Brain microvascular endothelial cell (primary cell): ENCODE results near the gene TMCC2.

Experiments
- DNase-seq: peaks from one replicate; pipeline ENCODE4 v3.0.0-alpha.2; 2020
- H3K27ac ChIP-seq: fragments of 250-450 bp; sonication (Bioruptor Pico); 2 replicates; pipeline ENCODE4 v1.5.1; 2020; ENCODE audit warnings: mild to moderate bottlenecking, moderate library complexity
- H3K27me3 ChIP-seq: fragments of 250-450 bp; sonication (Bioruptor Pico); replicated peaks from 2 replicates; pipeline ENCODE4 v1.5.1; 2020; ENCODE audit warnings: mild to moderate bottlenecking
- H3K36me3 ChIP-seq: fragments of 250-450 bp; sonication (Bioruptor Pico); replicated peaks from 2 replicates; pipeline ENCODE4 v1.5.1; 2020; ENCODE audit warnings: mild to moderate bottlenecking
- H3K4me3 ChIP-seq: 2 replicates; pipeline ENCODE4 v1.5.1; 2011; ENCODE audit warnings: low read depth, mild to moderate bottlenecking, control low read depth, low read length, moderate library complexity
- in situ Hi-C: cut with HindIII; loops from 2 replicates; pipeline ENCODE4 v1.10.0; 2017; ENCODE audit warnings: low sequenced_read_pairs, low pct_ligation_motif_present
- TF ChIP-seq, protein P1 (sequence below): IDR thresholded peaks from 2 replicates; pipeline ENCODE4 v1.5.1; 2011; ENCODE audit warnings: low read depth, mild to moderate bottlenecking, moderate library complexity, low read length, control low read depth, inconsistent platforms; ENCODE audit errors: missing control alignments

The TMCC2 gene

GRCh38 chr1:205228093-205228521 is 361 bp downstream of the TMCC2 start:
- TF ChIP-seq, protein P1, sequence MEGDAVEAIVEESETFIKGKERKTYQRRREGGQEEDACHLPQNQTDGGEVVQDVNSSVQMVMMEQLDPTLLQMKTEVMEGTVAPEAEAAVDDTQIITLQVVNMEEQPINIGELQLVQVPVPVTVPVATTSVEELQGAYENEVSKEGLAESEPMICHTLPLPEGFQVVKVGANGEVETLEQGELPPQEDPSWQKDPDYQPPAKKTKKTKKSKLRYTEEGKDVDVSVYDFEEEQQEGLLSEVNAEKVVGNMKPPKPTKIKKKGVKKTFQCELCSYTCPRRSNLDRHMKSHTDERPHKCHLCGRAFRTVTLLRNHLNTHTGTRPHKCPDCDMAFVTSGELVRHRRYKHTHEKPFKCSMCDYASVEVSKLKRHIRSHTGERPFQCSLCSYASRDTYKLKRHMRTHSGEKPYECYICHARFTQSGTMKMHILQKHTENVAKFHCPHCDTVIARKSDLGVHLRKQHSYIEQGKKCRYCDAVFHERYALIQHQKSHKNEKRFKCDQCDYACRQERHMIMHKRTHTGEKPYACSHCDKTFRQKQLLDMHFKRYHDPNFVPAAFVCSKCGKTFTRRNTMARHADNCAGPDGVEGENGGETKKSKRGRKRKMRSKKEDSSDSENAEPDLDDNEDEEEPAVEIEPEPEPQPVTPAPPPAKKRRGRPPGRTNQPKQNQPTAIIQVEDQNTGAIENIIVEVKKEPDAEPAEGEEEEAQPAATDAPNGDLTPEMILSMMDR: no peak
- H3K27ac ChIP-seq: no peak overlapping the region
- no peak for DNase-seq
- in situ Hi-C loops: no loop called here
- H3K27me3 ChIP-seq: no peaks in the 10 kb centered on the region
- no peaks in the 10 kb centered on the region for H3K36me3 ChIP-seq
- peak overlapping the region; percentile 67 for H3K4me3 ChIP-seq

DNA sequence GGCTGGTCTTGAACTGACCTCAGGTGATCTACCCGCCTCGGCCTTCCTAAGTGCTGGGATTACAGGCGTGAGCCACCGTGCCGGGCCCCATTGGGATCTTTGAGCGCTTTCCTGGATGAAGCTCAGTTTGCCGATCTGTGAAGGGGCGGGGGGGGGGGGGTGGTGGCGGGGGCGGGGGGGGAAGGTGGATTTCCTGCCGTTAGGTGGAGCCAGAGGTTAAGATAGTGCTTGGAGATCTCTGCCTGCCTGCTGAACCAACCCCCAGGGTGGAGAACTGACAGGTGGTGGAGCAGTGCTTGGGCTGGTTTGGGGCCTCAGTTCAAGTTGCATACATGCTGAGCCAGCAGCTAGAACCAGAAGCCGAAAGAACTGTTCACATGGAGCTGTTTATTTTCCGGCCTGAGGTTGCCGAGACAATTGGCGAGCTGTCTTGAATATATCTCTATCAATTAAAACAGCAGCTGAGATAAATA is 1.7 kb downstream of the TMCC2 start:
- no peak overlapping the region for H3K4me3 ChIP-seq
- in situ Hi-C loops: no loop called here
- no peaks in the 10 kb centered on the region for H3K27me3 ChIP-seq
- H3K27ac ChIP-seq: no peak overlapping the region
- H3K36me3 ChIP-seq: no peaks in the 10 kb centered on the region
- DNase-seq: no peak
- TF ChIP-seq, protein P1: peak; percentile 12

DNA sequence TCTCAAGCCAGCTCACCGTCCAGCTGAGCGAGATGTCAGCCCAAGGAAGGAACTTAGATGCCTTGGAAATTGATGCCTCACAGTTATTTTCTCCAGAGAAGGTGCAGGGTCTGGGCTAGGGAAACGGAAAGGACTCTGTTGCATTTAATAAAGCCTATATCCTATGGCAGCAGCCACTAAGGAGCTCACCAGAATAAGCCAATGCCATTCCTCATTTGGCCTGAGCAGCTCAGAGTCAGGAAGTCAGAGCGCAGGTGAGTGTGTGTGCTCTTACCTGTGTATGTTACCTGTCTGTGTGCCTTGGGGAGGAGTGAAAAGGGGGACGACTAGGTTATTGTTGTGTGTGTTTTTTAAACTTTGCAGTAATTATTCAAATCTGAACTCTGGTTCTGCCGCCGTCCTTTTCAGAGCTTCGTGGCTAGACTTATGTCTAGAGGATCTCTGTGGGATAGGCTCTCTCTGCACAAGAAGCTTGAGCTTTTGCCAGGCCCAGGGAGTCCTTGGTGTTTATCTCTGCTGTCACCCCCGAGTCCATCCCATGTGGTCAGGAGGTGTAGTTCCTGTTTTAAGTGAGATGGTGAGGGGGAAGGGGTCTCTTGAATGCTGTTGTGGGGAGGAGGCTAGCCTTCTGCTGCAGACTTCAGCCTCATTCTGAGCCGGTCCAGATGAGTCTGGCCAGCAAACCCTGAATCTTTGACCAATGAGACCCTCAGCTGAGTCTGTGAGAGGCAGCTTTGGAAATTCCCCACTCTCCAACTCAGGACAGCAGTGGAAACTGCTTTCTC is 2.4 kb downstream of the TMCC2 start:
- in situ Hi-C loops: no loop called here
- H3K27ac ChIP-seq: no peak overlapping the region
- no peaks in the 10 kb centered on the region for H3K27me3 ChIP-seq
- H3K4me3 ChIP-seq: no peak overlapping the region
- TF ChIP-seq, protein P1: no peak
- DNase-seq: no peak
- no peaks in the 10 kb centered on the region for H3K36me3 ChIP-seq

- Histone ChIP-seq H3K36me3 (no peaks in the 10 kb centered on the region), H3K4me3 (no peak overlapping the region), H3K27ac (no peak overlapping the region), H3K27me3 (no peaks in the 10 kb centered on the region)
- TF ChIP-seq, protein P1: no peak
- no peak for DNase-seq
- in situ Hi-C loops: no loop called here
These were observed 3.2 kb downstream of the TMCC2 start for GRCh38 chr1:205230982-205231381.

GRCh38 chr1:205232127-205232820 is 4.5 kb downstream of the TMCC2 start:
- Histone ChIP-seq H3K27ac (no peak overlapping the region), H3K36me3 (no peaks in the 10 kb centered on the region), H3K27me3 (no peaks in the 10 kb centered on the region), H3K4me3 (no peak overlapping the region)
- in situ Hi-C loops: no loop called here
- no peak for DNase-seq
- TF ChIP-seq, protein P1: no peak
